Neural cell (in vitro differentiated cells): Measurements from ENCODE around the gene ELANE. TPM values are rescaled to one million over a fixed set of nuclear protein-coding genes. Genes with fewer than 3 reads are reported as not detected.
A peak's percentile ranks its signal among the peaks of the same experiment; 100 is the strongest.

Experiments used
- H2AFZ ChIP-seq: fragments of 200-600, 300-800 bp; sonication (generic), shearing (Covaris generic); 2 replicates; pipeline ENCODE4 v1.6.0; 2014; ENCODE audit warnings: low read depth, mild to moderate bottlenecking, antibody characterized with exemption, low read length, moderate library complexity
- H3F3A ChIP-seq: fragments of 200-600 bp; shearing (Covaris generic); 2 replicates; pipeline ENCODE4 v1.6.1; 2016; ENCODE audit warnings: mild to moderate bottlenecking, moderate library complexity, mixed read lengths, antibody characterized with exemption, low read length; ENCODE audit not compliant: insufficient read depth, poor library complexity, severe bottlenecking
- H3K27ac ChIP-seq: fragments of 200-600, 300-800 bp; sonication (generic), shearing (Covaris generic); 2 replicates; pipeline ENCODE4 v1.5.1; 2014; ENCODE audit warnings: mild to moderate bottlenecking, low read length, moderate library complexity
- H3K27me3 ChIP-seq: fragments of 300-800, 200-600 bp; sonication (generic), shearing (Covaris generic); 2 replicates; pipeline ENCODE4 v1.6.0; 2014; ENCODE audit warnings: mild to moderate bottlenecking, low read depth, low read length, moderate library complexity; ENCODE audit not compliant: insufficient read depth
- H3K36me3 ChIP-seq: fragments of 300-800, 200-600 bp; sonication (generic), shearing (Covaris generic); 2 replicates; pipeline ENCODE4 v1.5.1; 2014; ENCODE audit warnings: mild to moderate bottlenecking, antibody characterized with exemption, low read length, moderate library complexity; ENCODE audit not compliant: insufficient read depth
- H3K4me2 ChIP-seq: fragments of 300-800, 200-600 bp; sonication (generic), shearing (Covaris generic); 2 replicates; pipeline ENCODE4 v1.6.0; 2014; ENCODE audit warnings: mild to moderate bottlenecking, low read length
- H3K4me3 ChIP-seq: fragments of 300-800, 200-600 bp; sonication (generic), shearing (Covaris generic); 2 replicates; pipeline ENCODE4 v1.5.1; 2014; ENCODE audit warnings: mild to moderate bottlenecking, low read length, moderate library complexity
- H3K79me2 ChIP-seq: fragments of 200-600 bp; shearing (Covaris generic); replicated peaks from 2 replicates; pipeline ENCODE4 v1.6.0; 2014; ENCODE audit warnings: mild to moderate bottlenecking, low read length, moderate library complexity; ENCODE audit not compliant: insufficient read depth
- H3K9ac ChIP-seq: fragments of 300-800, 200-600 bp; sonication (generic), shearing (Covaris generic); 2 replicates; pipeline ENCODE4 v1.6.1; 2016; ENCODE audit warnings: mild to moderate bottlenecking, low read length, mixed read lengths
- H3K9me2 ChIP-seq: fragments of 200-600 bp; shearing (Covaris generic); 2 replicates; pipeline ENCODE4 v1.6.1; 2016; ENCODE audit warnings: mild to moderate bottlenecking, low read length, mixed read lengths; ENCODE audit not compliant: insufficient read depth
- H3K9me3 ChIP-seq: fragments of 200-600, 300-800 bp; sonication (generic), shearing (Covaris generic); 2 replicates; pipeline ENCODE4 v1.6.1; 2016; ENCODE audit warnings: mild to moderate bottlenecking, mixed run types, low read length, moderate library complexity, mixed read lengths
- H4K20me1 ChIP-seq: fragments of 200-600 bp; shearing (Covaris generic); 2 replicates; pipeline ENCODE4 v1.6.1; 2016; ENCODE audit warnings: mild to moderate bottlenecking, mixed run types; ENCODE audit not compliant: insufficient read depth
- CTCF ChIP-seq: fragments of 450-650 bp; IDR thresholded peaks from 2 replicates; pipeline ENCODE4 v1.5.1; 2014; ENCODE audit warnings: antibody characterized with exemption, mild to moderate bottlenecking, moderate library complexity; ENCODE audit not compliant: poor library complexity, severe bottlenecking
- EP300 ChIP-seq: fragments of 450-650 bp; conservative IDR thresholded peaks from 2 replicates; pipeline ENCODE4 v1.6.1; 2014; ENCODE audit warnings: antibody characterized with exemption, mild to moderate bottlenecking, moderate library complexity; ENCODE audit not compliant: poor library complexity, severe bottlenecking
- EZH2 ChIP-seq: fragments of 200-600, 300-800 bp; shearing (Covaris generic), sonication (generic); IDR thresholded peaks from 2 replicates; pipeline ENCODE4 v1.6.1; 2014; ENCODE audit warnings: antibody characterized with exemption, low read length, borderline replicate concordance, mild to moderate bottlenecking; ENCODE audit not compliant: insufficient read depth, poor library complexity, severe bottlenecking
- MXI1 ChIP-seq: fragments of 450-650 bp; conservative IDR thresholded peaks from 2 replicates; pipeline ENCODE4 v1.6.1; 2014; ENCODE audit warnings: antibody characterized with exemption, mild to moderate bottlenecking; ENCODE audit not compliant: poor library complexity, severe bottlenecking
- POLR2AphosphoS5 ChIP-seq: IDR thresholded peaks from 2 replicates; pipeline ENCODE4 v1.6.1; 2012
- RAD21 ChIP-seq: fragments of 450-650 bp; conservative IDR thresholded peaks from 2 replicates; pipeline ENCODE4 v1.6.1; 2014; ENCODE audit warnings: antibody characterized with exemption, mild to moderate bottlenecking, moderate library complexity
- REST ChIP-seq: IDR thresholded peaks from 2 replicates; pipeline ENCODE4 v1.6.1; 2012; ENCODE audit warnings: borderline replicate concordance
- SMC3 ChIP-seq: fragments of 450-650 bp; conservative IDR thresholded peaks from 2 replicates; pipeline ENCODE4 v1.6.1; 2014; ENCODE audit warnings: antibody characterized with exemption, mild to moderate bottlenecking, moderate library complexity; ENCODE audit not compliant: poor library complexity
- TAF1 ChIP-seq: IDR thresholded peaks from 2 replicates; pipeline ENCODE4 v1.6.1; 2012; ENCODE audit warnings: low read depth
- polyA plus RNA-seq: library from polyadenylated mRNA; depleted of rRNA; stranded (reverse); fragments of >200 nt; gene quantifications from 2 replicates; pipeline ENCODE4 v1.2.3, GENCODE V29; 2014

The ELANE gene
- polyA plus RNA-seq, 1 donor from 2014 or later, result not detected

- Histone ChIP-seq H3K4me3 (no peak overlapping the region), H3K4me2 (no peak overlapping the region), H3K27ac (no peak overlapping the region), H3K79me2 (peaks cover 31% of the 10 kb centered on the region), H3K36me3 (no peaks in the 10 kb centered on the region), H3K27me3 (no peaks in the 10 kb centered on the region), H3F3A (no peaks in the 10 kb centered on the region), H3K9me2 (no peaks in the 10 kb centered on the region), H2AFZ (no peak overlapping the region), H3K9ac (peak overlapping the region; percentile 29), H3K9me3 (no peaks in the 10 kb centered on the region), H4K20me1 (no peaks in the 10 kb centered on the region)
- TF ChIP-seq SMC3 (no peak), TAF1 (no peak), EP300 (no peak)
These were observed 28.5 kb upstream of the ELANE start for GRCh38 chr19:823565-824121.

GRCh38 chr19:824885-825284, 27.2 kb upstream of the ELANE start:
- TF ChIP-seq RAD21 (no peak), POLR2AphosphoS5 (no peak), EZH2 (no peak), SMC3 (no peak), CTCF (no peak), MXI1 (no peak), REST (no peak), EP300 (no peak), TAF1 (no peak)
- Histone ChIP-seq H3F3A (no peaks in the 10 kb centered on the region), H3K79me2 (peaks cover 25% of the 10 kb centered on the region), H3K27ac (no peak overlapping the region), H3K4me2 (no peak overlapping the region), H3K9me3 (no peaks in the 10 kb centered on the region), H3K9me2 (no peaks in the 10 kb centered on the region), H3K27me3 (no peaks in the 10 kb centered on the region), H4K20me1 (no peaks in the 10 kb centered on the region), H3K36me3 (no peaks in the 10 kb centered on the region), H2AFZ (no peak overlapping the region), H3K4me3 (no peak overlapping the region), H3K9ac (no peak overlapping the region)
